ENCODE measurements around the gene KIAA1328.

GRCh38 chr18:37246779-37247340 lies 417.9 kb downstream of the KIAA1328 start:
- TF ChIP-seq EZH2 (IDR thresholded peaks at IDR 0.05; ENCODE audit: insufficient read depth, poor library complexity, severe bottlenecking), result no peak
- no peak for TF ChIP-seq EZH2phosphoT487 (IDR thresholded peaks at IDR 0.05; ENCODE audit: insufficient read depth, low read depth)
